Vagina (tissue), 2 donors: Measurements from ENCODE around the gene NCBP3. TPM values are rescaled to one million over a fixed set of nuclear protein-coding genes. Genes with fewer than 3 reads are reported as not detected.
A peak's percentile ranks its signal among the peaks of the same experiment; 100 is the strongest.

ENCODE experiments used
- DNase-seq, 2 donors: peaks; one replicate each; pipeline ENCODE4 v3.0.0-alpha.2; 2017; ENCODE audit errors: extremely low spot score in 2 of 2
- H3K27ac ChIP-seq: fragments of 200-600 bp; sonication (generic); one replicate; pipeline ENCODE4 v1.5.1; 2019
- H3K27me3 ChIP-seq: fragments of 200-600 bp; sonication (generic); one replicate; pipeline ENCODE4 v1.5.1; 2019
- H3K36me3 ChIP-seq, 2 donors: fragments of 200-600 bp; sonication (generic); one replicate each; pipeline ENCODE4 v1.5.1; 2017 to 2019
- H3K4me1 ChIP-seq: fragments of 200-600 bp; sonication (generic); one replicate; pipeline ENCODE4 v1.5.1; 2019
- H3K4me3 ChIP-seq, 2 donors: fragments of 200-600 bp; sonication (generic); 1 replicate in 1 of 2; 2 replicates in 1 of 2; pipeline ENCODE4 v1.5.1; 2016 to 2019
- H3K9me3 ChIP-seq: fragments of 200-600 bp; sonication (generic); one replicate; pipeline ENCODE4 v1.5.1; 2019
- CTCF ChIP-seq, 3 experiments: fragments of 450-650 bp in 2 of 3; fragments of 200-600 bp in 1 of 3; sonication (generic) in 1 of 3; IDR thresholded peaks; one replicate each; pipeline ENCODE4 v1.5.1; 2017 to 2019; ENCODE audit warnings: antibody characterized with exemption in 3 of 3, mild to moderate bottlenecking in 2 of 3, moderate library complexity in 2 of 3
- POLR2A ChIP-seq, 2 donors: fragments of 450-650 bp; IDR thresholded peaks; one replicate each; pipeline ENCODE4 v1.6.1; 2017; ENCODE audit warnings: antibody characterized with exemption in 2 of 2, mild to moderate bottlenecking in 2 of 2, moderate library complexity in 2 of 2
- POLR2AphosphoS5 ChIP-seq, 2 donors: sonication (generic); formaldehyde crosslinking; IDR thresholded peaks; one replicate each; pipeline ENCODE4 v1.9.0; 2017; ENCODE audit warnings: antibody characterized with exemption in 2 of 2, mild to moderate bottlenecking in 2 of 2, low read depth in 1 of 2; ENCODE audit not compliant: insufficient read depth in 1 of 2
- intact Hi-C: fragments of 100-400 bp; cut with DNase I; formaldehyde crosslinking; loops from one replicate; pipeline ENCODE4 v1.15.1; 2023
- total RNA-seq: library from RNA; depleted of rRNA; stranded (reverse); fragments of >200 nt; gene quantifications from one replicate; pipeline ENCODE4 v1.2.3, GENCODE V29; 2016

Gene NCBP3
- total RNA-seq, 1 donor from 2014 or later, result 20.6 TPM

GRCh38 chr17:3866276-3866675 lies 20.2 kb upstream of the NCBP3 start:
- H3K4me1 ChIP-seq, result peaks cover 9% of the 10 kb centered on the region
- TF ChIP-seq POLR2AphosphoS5 (IDR thresholded peaks at IDR 0.05; ENCODE audit: insufficient read depth in 1 of 2, low read depth in 1 of 2) (no peak), CTCF (IDR thresholded peaks at IDR 0.05) (no peak), POLR2A (IDR thresholded peaks at IDR 0.05) (no peak)
- no peaks in the 10 kb centered on the region for H3K9me3 ChIP-seq
- no peak overlapping the region for H3K27ac ChIP-seq
- H3K27me3 ChIP-seq, result no peaks in the 10 kb centered on the region
- H3K4me3 ChIP-seq, result no peak overlapping the region
- H3K36me3 ChIP-seq, result no peaks in the 10 kb centered on the region
- no peak for DNase-seq
- intact Hi-C loops, result loop anchor here (5.0 kb wide), 1 partner anchor 141 kb away; no protein-coding TSS in a partner anchor

GRCh38 chr17:3865176-3865575 lies 19.1 kb upstream of the NCBP3 start:
- Histone ChIP-seq H3K27ac (peak overlapping the region; percentile 49), H3K36me3 (peaks cover 0 to 9% of the 10 kb centered on the region in 2 donors), H3K4me3 (no peak overlapping the region), H3K4me1 (peaks cover 9% of the 10 kb centered on the region), H3K9me3 (no peaks in the 10 kb centered on the region), H3K27me3 (no peaks in the 10 kb centered on the region)
- intact Hi-C loops, result loop anchor here (5.0 kb wide), 1 partner anchor 142 kb away; no protein-coding TSS in a partner anchor
- no peak for DNase-seq
- TF ChIP-seq POLR2A (IDR thresholded peaks at IDR 0.05), result no peak
- no peak for TF ChIP-seq CTCF (IDR thresholded peaks at IDR 0.05)
- no peak for TF ChIP-seq POLR2AphosphoS5 (IDR thresholded peaks at IDR 0.05; ENCODE audit: insufficient read depth in 1 of 2, low read depth in 1 of 2)

GRCh38 chr17:3864534-3864933 lies 18.5 kb upstream of the NCBP3 start:
- Histone ChIP-seq H3K27ac (peak overlapping the region; percentile 49), H3K36me3 (peaks cover 0 to 9% of the 10 kb centered on the region in 2 donors), H3K4me3 (no peak overlapping the region), H3K9me3 (no peaks in the 10 kb centered on the region), H3K27me3 (no peaks in the 10 kb centered on the region), H3K4me1 (peaks cover 9% of the 10 kb centered on the region)
- intact Hi-C loops, result no loop called here
- TF ChIP-seq POLR2AphosphoS5 (IDR thresholded peaks at IDR 0.05; ENCODE audit: insufficient read depth in 1 of 2, low read depth in 1 of 2) (no peak), POLR2A (IDR thresholded peaks at IDR 0.05) (no peak), CTCF (IDR thresholded peaks at IDR 0.05) (no peak)
- DNase-seq, result peak in 1 of 2 donors; percentile 90

- Histone ChIP-seq H3K4me1 (peaks cover 9% of the 10 kb centered on the region), H3K27me3 (no peaks in the 10 kb centered on the region), H3K27ac (no peak overlapping the region), H3K9me3 (no peaks in the 10 kb centered on the region), H3K36me3 (peaks cover 0 to 9% of the 10 kb centered on the region in 2 donors), H3K4me3 (no peak overlapping the region)
- TF ChIP-seq CTCF (IDR thresholded peaks at IDR 0.05) (no peak), POLR2A (IDR thresholded peaks at IDR 0.05) (no peak), POLR2AphosphoS5 (IDR thresholded peaks at IDR 0.05; ENCODE audit: insufficient read depth in 1 of 2, low read depth in 1 of 2) (no peak)
- intact Hi-C loops, result no loop called here
- peak in 1 of 2 donors; percentile 84 for DNase-seq
Observed at GRCh38 chr17:3861761-3862681, 16.0 kb upstream of the NCBP3 start.
